ENCODE data around the gene MAP7D3. TPM values are rescaled to one million over a fixed set of nuclear protein-coding genes. Genes with fewer than 3 reads are reported as not detected.
A peak's percentile ranks its signal among the peaks of the same experiment; 100 is the strongest.
"Not testable (repeated sequence)": the region's sequence is repeated elsewhere in the genome, so short reads cannot be mapped to it uniquely, and the experiment has no call there.

Gene MAP7D3
- polyA plus RNA-seq (ENCODE audit: insufficient read length in 4 of 4), result 10 to 100 TPM; 12.1 to 18.2 (median 16.6) TPM

GRCh38 chrX:136251041-136251991 is at the start of gene MAP7D3:
MAP7D3 (minus strand) TSS chrX:136251400; CDS start chrX:136251358, 42 bp downstream.
- DNase-seq (ENCODE audit: low read depth in 4 of 4, low spot score in 2 of 4), result peak in 1 of 4 donors; percentile 11

- DNase-seq (ENCODE audit: low read depth in 4 of 4, low spot score in 2 of 4), result not testable (repeated sequence)
Measured at GRCh38 chrX:136300721-136301120, 49.5 kb upstream of the MAP7D3 start, which contains the start of gene ADGRG4. ADGRG4 (plus strand) TSS chrX:136300963; CDS start chrX:136308778, 7,815 bp downstream.

GRCh38 chrX:136295380-136295779 is 44.2 kb upstream of the MAP7D3 start:
- DNase-seq (ENCODE audit: low read depth in 4 of 4, low spot score in 2 of 4), result no peak

GRCh38 chrX:136292656-136293055 is 41.5 kb upstream of the MAP7D3 start:
- DNase-seq (ENCODE audit: low read depth in 4 of 4, low spot score in 2 of 4), result no peak

GRCh38 chrX:136291824-136292223 is 40.6 kb upstream of the MAP7D3 start:
- no peak for DNase-seq (ENCODE audit: low read depth in 4 of 4, low spot score in 2 of 4)

- DNase-seq (ENCODE audit: low read depth in 4 of 4, low spot score in 2 of 4), result not testable (repeated sequence)
Measured at GRCh38 chrX:136286375-136286774, 35.2 kb upstream of the MAP7D3 start.

- DNase-seq (ENCODE audit: low read depth in 4 of 4, low spot score in 2 of 4), result no peak
Measured at GRCh38 chrX:136275553-136275952, 24.4 kb upstream of the MAP7D3 start.

GRCh38 chrX:136273986-136274385 is 22.8 kb upstream of the MAP7D3 start:
- no peak for DNase-seq (ENCODE audit: low read depth in 4 of 4, low spot score in 2 of 4)

GRCh38 chrX:136272325-136272724 is 21.1 kb upstream of the MAP7D3 start:
- DNase-seq (ENCODE audit: low read depth in 4 of 4, low spot score in 2 of 4), result no peak

- DNase-seq (ENCODE audit: low read depth in 4 of 4, low spot score in 2 of 4), result no peak
Measured at GRCh38 chrX:136271300-136271699, 20.1 kb upstream of the MAP7D3 start.

- no peak for DNase-seq (ENCODE audit: low read depth in 4 of 4, low spot score in 2 of 4)
Measured at GRCh38 chrX:136269921-136270320, 18.7 kb upstream of the MAP7D3 start.

- DNase-seq (ENCODE audit: low read depth in 4 of 4, low spot score in 2 of 4), result no peak
Measured at GRCh38 chrX:136268051-136269048, 17.1 kb upstream of the MAP7D3 start.

GRCh38 chrX:136266828-136267227 is 15.6 kb upstream of the MAP7D3 start:
- DNase-seq (ENCODE audit: low read depth in 4 of 4, low spot score in 2 of 4), result no peak

GRCh38 chrX:136262812-136263315 is 11.7 kb upstream of the MAP7D3 start:
- DNase-seq (ENCODE audit: low read depth in 4 of 4, low spot score in 2 of 4), result no peak

- DNase-seq (ENCODE audit: low read depth in 4 of 4, low spot score in 2 of 4), result no peak
Measured at GRCh38 chrX:136262243-136262642, 11.0 kb upstream of the MAP7D3 start.

- DNase-seq (ENCODE audit: low read depth in 4 of 4, low spot score in 2 of 4), result no peak
Measured at GRCh38 chrX:136261321-136261720, 10.1 kb upstream of the MAP7D3 start.

- DNase-seq (ENCODE audit: low read depth in 4 of 4, low spot score in 2 of 4), result no peak
Measured at GRCh38 chrX:136260776-136261175, 9.6 kb upstream of the MAP7D3 start.

GRCh38 chrX:136259543-136259942 is 8.3 kb upstream of the MAP7D3 start:
- no peak for DNase-seq (ENCODE audit: low read depth in 4 of 4, low spot score in 2 of 4)

GRCh38 chrX:136258951-136259350 is 7.8 kb upstream of the MAP7D3 start:
- no peak for DNase-seq (ENCODE audit: low read depth in 4 of 4, low spot score in 2 of 4)

- no peak for DNase-seq (ENCODE audit: low read depth in 4 of 4, low spot score in 2 of 4)
Measured at GRCh38 chrX:136256026-136256425, 4.8 kb upstream of the MAP7D3 start.

- DNase-seq (ENCODE audit: low read depth in 4 of 4, low spot score in 2 of 4), result no peak
Measured at GRCh38 chrX:136255541-136255940, 4.3 kb upstream of the MAP7D3 start.

All from left renal cortex interstitium (tissue), 4 donors.